IMR-90 (cell line): ENCODE data around the gene VWDE. TPM values are rescaled to one million over a fixed set of nuclear protein-coding genes. Genes with fewer than 3 reads are reported as not detected.

Experiments used
- ATAC-seq: fragments of 200-7000 bp; cut with Tn5 transposase; 2 replicates; pipeline ENCODE4 v1.9.1; 2020; ENCODE audit warnings: low read depth, mild to moderate bottlenecking, moderate library complexity
- BruUV-seq: library from RNA; stranded (reverse); fragments of 400-500 nt; replicated peaks from 2 replicates; lab custom pipeline; 2021; lab: Mats Ljungman, UMichigan
- CTCF ChIA-PET: fragments of 300-600 bp; formaldehyde crosslinking; extraction: SDS; loops from one replicate; lab custom pipeline; 2021; ENCODE audit warnings: antibody characterized with exemption; lab: Yijun Ruan, JAX
- POLR2A ChIA-PET: fragments of 300-600 bp; sonication (Branson Sonifier 250); formaldehyde crosslinking; loops from one replicate; lab custom pipeline; 2022; ENCODE audit warnings: antibody characterized with exemption; ENCODE audit not compliant: unreplicated experiment; lab: Charles Lee
- DNase-seq: peaks from one replicate; pipeline ENCODE4 v3.0.0; 2013
- H2AFZ ChIP-seq: replicated peaks from 2 replicates; pipeline ENCODE3; 2013; ENCODE audit warnings: low read length, mild to moderate bottlenecking; ENCODE audit not compliant: poor library complexity
- H2AK5ac ChIP-seq: 2 replicates; pipeline ENCODE4 v1.6.1; 2013; ENCODE audit warnings: low read depth, low read length, inconsistent platforms
- H2AK9ac ChIP-seq: replicated peaks from 2 replicates; pipeline ENCODE3; 2013; ENCODE audit warnings: mild to moderate bottlenecking, low read depth, low read length, moderate library complexity; ENCODE audit not compliant: poor library complexity
- H2BK120ac ChIP-seq: 2 replicates; pipeline ENCODE4 v1.6.1; 2013; ENCODE audit warnings: low read depth, low read length, inconsistent platforms
- H2BK15ac ChIP-seq: 3 replicates; pipeline ENCODE4 v1.6.1; 2013; ENCODE audit warnings: low read depth, low read length, inconsistent platforms
- H2BK20ac ChIP-seq: 2 replicates; pipeline ENCODE4 v1.6.1; 2013; ENCODE audit warnings: low read depth, mild to moderate bottlenecking, inconsistent platforms, low read length, moderate library complexity
- H2BK5ac ChIP-seq: 2 replicates; pipeline ENCODE4 v1.6.1; 2013; ENCODE audit warnings: mild to moderate bottlenecking, low read depth, low read length, inconsistent platforms; ENCODE audit not compliant: poor library complexity, severe bottlenecking
- H3K14ac ChIP-seq: replicated peaks from 2 replicates; pipeline ENCODE4 v1.6.1; 2013; ENCODE audit warnings: low read depth, low read length, inconsistent platforms
- H3K18ac ChIP-seq: 2 replicates; pipeline ENCODE4 v1.6.1; 2013; ENCODE audit warnings: low read depth, low read length, control low read depth
- H3K23ac ChIP-seq: 2 replicates; pipeline ENCODE4 v1.6.1; 2013; ENCODE audit warnings: low read depth, low read length, inconsistent platforms
- H3K27ac ChIP-seq: 2 replicates; pipeline ENCODE4 v1.5.1; 2013; ENCODE audit warnings: mild to moderate bottlenecking, control low read depth, low read length; ENCODE audit not compliant: insufficient read depth
- H3K27me3 ChIP-seq: 2 replicates; pipeline ENCODE4 v1.6.1; 2013; ENCODE audit warnings: low read length; ENCODE audit not compliant: control insufficient read depth, insufficient read depth
- H3K36me3 ChIP-seq: 2 replicates; pipeline ENCODE4 v1.6.1; 2013; ENCODE audit warnings: low read length, mixed read lengths; ENCODE audit not compliant: control insufficient read depth, insufficient read depth
- H3K4ac ChIP-seq: 2 replicates; pipeline ENCODE4 v1.6.1; 2013; ENCODE audit warnings: low read depth, low read length, inconsistent platforms
- H3K4me1 ChIP-seq: 2 replicates; pipeline ENCODE4 v1.6.1; 2013; ENCODE audit warnings: low read length, mixed read lengths; ENCODE audit not compliant: control insufficient read depth, insufficient read depth
- H3K4me2 ChIP-seq: 2 replicates; pipeline ENCODE4 v1.6.1; 2013; ENCODE audit warnings: low read depth, mild to moderate bottlenecking, control low read depth, low read length, moderate library complexity
- H3K4me3 ChIP-seq: 2 replicates; pipeline ENCODE4 v1.5.1; 2013; ENCODE audit warnings: low read depth, mild to moderate bottlenecking, control low read depth, low read length, moderate library complexity; ENCODE audit not compliant: insufficient read depth
- H3K56ac ChIP-seq: 2 replicates; pipeline ENCODE4 v1.6.1; 2013; ENCODE audit warnings: low read length, inconsistent platforms; ENCODE audit not compliant: insufficient read depth; ENCODE audit errors: extremely low read depth
- H3K79me1 ChIP-seq, 2 experiments: 2 replicates each; pipeline ENCODE4 v1.6.1; 2013; ENCODE audit warnings: low read length in 2 of 2, inconsistent platforms in 1 of 2, low read depth in 1 of 2
- H3K9ac ChIP-seq: 2 replicates; pipeline ENCODE4 v1.6.1; 2013; ENCODE audit warnings: low read depth, low read length, control low read depth
- H3K9me1 ChIP-seq: 2 replicates; pipeline ENCODE4 v1.6.1; 2013; ENCODE audit warnings: low read length, inconsistent platforms; ENCODE audit not compliant: insufficient read depth
- H3K9me3 ChIP-seq: 2 replicates; pipeline ENCODE4 v1.6.1; 2013; ENCODE audit warnings: low read length; ENCODE audit not compliant: control insufficient read depth, insufficient read depth
- H4K20me1 ChIP-seq: 2 replicates; pipeline ENCODE4 v1.6.1; 2013; ENCODE audit warnings: low read length, inconsistent platforms; ENCODE audit not compliant: insufficient read depth
- H4K5ac ChIP-seq: 2 replicates; pipeline ENCODE4 v1.6.1; 2013; ENCODE audit warnings: mild to moderate bottlenecking, low read depth, low read length, control low read depth
- H4K8ac ChIP-seq, 2 experiments: 2 replicates each; pipeline ENCODE4 v1.6.1; 2013; ENCODE audit warnings: low read depth in 2 of 2, low read length in 2 of 2, control low read depth in 1 of 2, inconsistent platforms in 1 of 2
- H4K91ac ChIP-seq: 2 replicates; pipeline ENCODE4 v1.6.1; 2013; ENCODE audit warnings: low read depth, low read length, inconsistent platforms; ENCODE audit not compliant: insufficient read depth
- BHLHE40 ChIP-seq: fragments of 150-350 bp; IDR thresholded peaks from 2 replicates; pipeline ENCODE4 v1.6.1; 2016; ENCODE audit warnings: mild to moderate bottlenecking, low read depth, low read length
- CEBPB ChIP-seq: IDR thresholded peaks from 2 replicates; pipeline ENCODE4 v1.6.1; 2012; ENCODE audit warnings: low read depth, low read length, improper control_type of control experiment
- CHD1 ChIP-seq: IDR thresholded peaks from 2 replicates; pipeline ENCODE4 v1.6.1; 2012; ENCODE audit warnings: low read depth, low read length, improper control_type of control experiment
- CTCF ChIP-seq: conservative IDR thresholded peaks from 2 replicates; pipeline ENCODE4 v1.5.1; 2012; ENCODE audit warnings: mild to moderate bottlenecking, low read depth, low read length, improper control_type of control experiment
- FOS ChIP-seq: fragments of 150-350 bp; IDR thresholded peaks from 2 replicates; pipeline ENCODE4 v1.6.1; 2016; ENCODE audit warnings: low read depth, low read length
- MAZ ChIP-seq: IDR thresholded peaks from 2 replicates; pipeline ENCODE4 v1.6.1; 2012; ENCODE audit warnings: low read depth, mild to moderate bottlenecking, low read length, improper control_type of control experiment, moderate library complexity, borderline replicate concordance
- MXI1 ChIP-seq: IDR thresholded peaks from 2 replicates; pipeline ENCODE4 v1.6.1; 2012; ENCODE audit warnings: low read depth, mild to moderate bottlenecking, low read length, moderate library complexity, borderline replicate concordance
- NFE2L2 ChIP-seq: fragments of 150-350 bp; IDR thresholded peaks from 2 replicates; pipeline ENCODE4 v1.6.1; 2016; ENCODE audit warnings: low read depth, mild to moderate bottlenecking, low read length
- POLR2A ChIP-seq: IDR thresholded peaks from 2 replicates; pipeline ENCODE4 v1.6.1; 2012; ENCODE audit warnings: mild to moderate bottlenecking, low read depth, low read length
- RAD21 ChIP-seq: IDR thresholded peaks from 2 replicates; pipeline ENCODE4 v1.6.1; 2012; ENCODE audit warnings: low read length, improper control_type of control experiment
- RCOR1 ChIP-seq: IDR thresholded peaks from 2 replicates; pipeline ENCODE4 v1.6.1; 2012; ENCODE audit warnings: mild to moderate bottlenecking, low read length, improper control_type of control experiment; ENCODE audit not compliant: insufficient replicate concordance
- SMC3 ChIP-seq: fragments of 150-350 bp; IDR thresholded peaks from 2 replicates; pipeline ENCODE4 v1.6.1; 2016; ENCODE audit warnings: low read depth, mild to moderate bottlenecking, antibody characterized with exemption, low read length, moderate library complexity
- USF2 ChIP-seq: fragments of 150-350 bp; IDR thresholded peaks from 2 replicates; pipeline ENCODE4 v1.6.1; 2017; ENCODE audit warnings: mild to moderate bottlenecking, antibody characterized with exemption, low read length, low read depth
- WGBS, 2 experiments: methylation state at CpG; one replicate each; pipeline versions ENCODE4 v1.1.5 to v1.1.7; 2013; ENCODE audit warnings: missing lambda C conversion rate in 2 of 2; ENCODE audit not compliant: insufficient read length in 1 of 2; ENCODE audit errors: extremely low coverage in 2 of 2; 5-methylcytosine and 5-hydroxymethylcytosine counted together
- dilution Hi-C: fragments of 300-500 bp; cut with HindIII; formaldehyde crosslinking; loops from one replicate; pipeline ENCODE4 v1.14.3; 2018; ENCODE audit warnings: low sequenced_read_pairs; ENCODE audit not compliant: unreplicated experiment
- in situ Hi-C: fragments of 300-500 bp; cut with MboI; formaldehyde crosslinking; loops from 3 replicates; pipeline ENCODE4 v1.14.3; 2019; ENCODE audit warnings: low sequenced_read_pairs, inconsistent platforms, mixed read lengths
- intact Hi-C: fragments of 100-400 bp; cut with micrococcal nuclease; formaldehyde crosslinking; loops from 2 replicates; pipeline ENCODE4 v1.10.0; 2022
- polyA plus RNA-seq, 3 experiments: library from polyadenylated mRNA; depleted of rRNA; stranded (reverse); fragments of >200 nt; gene quantifications; 2 replicates each; pipeline ENCODE4 v1.2.3, GENCODE V29; 2012; ENCODE audit warnings: low replicate concordance in 1 of 3
- total RNA-seq: library from RNA; depleted of rRNA; stranded (reverse); fragments of >200 nt; gene quantifications from 2 replicates; pipeline ENCODE4 v1.2.3, GENCODE V29; 2012

Gene VWDE
- total and polyA plus RNA-seq, 2 of the 4 experiments (the other 2 are of a cell fraction), result 0.05 to 0.18 TPM

- ChIA-PET POLR2A (no interaction called here), CTCF (no interaction called here)
- no peak overlapping the region for H2AK9ac ChIP-seq
- H2BK15ac ChIP-seq, result no peak overlapping the region
- H3K9me3 ChIP-seq, result no peaks in the 10 kb centered on the region
- no peak overlapping the region for H3K14ac ChIP-seq
- H3K23ac ChIP-seq, result no peak overlapping the region
- in situ Hi-C loops, result no loop called here
- no peak overlapping the region for H4K5ac ChIP-seq
- H2AFZ ChIP-seq, result no peak overlapping the region
- intact Hi-C loops, result no loop called here
- H3K18ac ChIP-seq, result no peak overlapping the region
- no TSS peak for BruUV-seq
- DNase-seq (no peak), ATAC-seq (no peak)
- TF ChIP-seq USF2 (no peak), RCOR1 (no peak), MAZ (no peak), CTCF (no peak), FOS (no peak), POLR2A (no peak), BHLHE40 (no peak), MXI1 (no peak), CEBPB (no peak), SMC3 (no peak), NFE2L2 (no peak), CHD1 (no peak), RAD21 (no peak)
- H3K4me3 ChIP-seq, result no peak overlapping the region
- no peaks in the 10 kb centered on the region for H3K79me1 ChIP-seq
- H3K36me3 ChIP-seq, result no peaks in the 10 kb centered on the region
- H2AK5ac ChIP-seq, result no peak overlapping the region
- no peak overlapping the region for H2BK120ac ChIP-seq
- H3K56ac ChIP-seq, result no peak overlapping the region
- peaks cover 5% of the 10 kb centered on the region; the same call in 1 of the 2 replicates for H3K27me3 ChIP-seq
- no peak overlapping the region for H4K8ac ChIP-seq
- WGBS, 2 experiments, result no CpG with 5 or more reads among the region's 3 CpGs
- H2BK5ac ChIP-seq, result no peak overlapping the region
- no peak overlapping the region for H3K4ac ChIP-seq
- no peak overlapping the region for H4K91ac ChIP-seq
- no peaks in the 10 kb centered on the region for H4K20me1 ChIP-seq
- no peak overlapping the region for H2BK20ac ChIP-seq
- no peak overlapping the region for H3K4me2 ChIP-seq
- no peaks in the 10 kb centered on the region for H3K4me1 ChIP-seq
- no peak overlapping the region for H3K9ac ChIP-seq
- H3K9me1 ChIP-seq, result no peaks in the 10 kb centered on the region
- H3K27ac ChIP-seq, result no peak overlapping the region
- dilution Hi-C loops, result no loop called here
These were observed 1.3 kb downstream of the VWDE start for GRCh38 chr7:12402365-12402725.
